ENCODE measurements around the gene SCNN1A. TPM values are rescaled to one million over a fixed set of nuclear protein-coding genes. Genes with fewer than 3 reads are reported as not detected.

SCNN1A gene
- total and polyA plus RNA-seq, 3 experiments from 2014 or later = 0.49 to 0.93 (median 0.77) TPM

- Mint-ChIP-seq H3K9me3 (no peaks in the 10 kb centered on the region), H3K4me1 (peaks cover 0 to 7% (median 3%) of the 10 kb centered on the region in 3 donors), H3K27ac (no peak overlapping the region), H3K36me3 (no peaks in the 10 kb centered on the region), H3K4me3 (no peak overlapping the region), H3K27me3 (no peaks in the 10 kb centered on the region)
- POLR2A ChIA-PET = no interaction called here
- Histone ChIP-seq H3K4me3 (ENCODE audit: low read length) (no peak overlapping the region), H3K9me3 (ENCODE audit: low read length) (no peaks in the 10 kb centered on the region), H3K36me3 (ENCODE audit: insufficient read depth, low read length) (no peaks in the 10 kb centered on the region), H3K4me1 (ENCODE audit: insufficient read depth, low read length) (no peaks in the 10 kb centered on the region), H3K27me3 (ENCODE audit: insufficient read depth, low read length, poor library complexity, severe bottlenecking) (no peaks in the 10 kb centered on the region), H3K27ac (ENCODE audit: low read depth, low read length) (no peak overlapping the region)
- CTCF ChIA-PET = interaction anchor here (1.0 to 6.6 kb wide), 4 partner anchors 10 to 27 kb away, joined by 3 to 50 read pairs (median 5); no protein-coding TSS in a partner anchor
- no peak for DNase-seq
Observed at GRCh38 chr12:6354495-6355393, 20.6 kb downstream of the SCNN1A start.

- Mint-ChIP-seq H3K4me3 (no peak overlapping the region), H3K9me3 (no peaks in the 10 kb centered on the region), H3K36me3 (no peaks in the 10 kb centered on the region), H3K27ac (peak overlapping the region in 1 of 8 donors; percentile 11), H3K27me3 (peaks cover 0 to under 1% of the 10 kb centered on the region in 2 donors), H3K4me1 (peaks cover 0 to 10% (median 4%) of the 10 kb centered on the region in 3 donors)
- no peak for DNase-seq
- Histone ChIP-seq H3K27ac (ENCODE audit: low read depth, low read length) (no peak overlapping the region), H3K9me3 (ENCODE audit: low read length) (no peaks in the 10 kb centered on the region), H3K4me3 (ENCODE audit: low read length) (no peak overlapping the region), H3K4me1 (ENCODE audit: insufficient read depth, low read length) (peaks cover 6% of the 10 kb centered on the region), H3K27me3 (ENCODE audit: insufficient read depth, low read length, poor library complexity, severe bottlenecking) (no peaks in the 10 kb centered on the region), H3K36me3 (ENCODE audit: insufficient read depth, low read length) (no peaks in the 10 kb centered on the region)
- ChIA-PET POLR2A (interaction anchor here (1.4 kb wide), 1 partner anchor 16 kb away, joined by 3 read pairs; no protein-coding TSS in a partner anchor), CTCF (no interaction called here)
Observed at GRCh38 chr12:6352193-6353173, 22.9 kb downstream of the SCNN1A start.

- Mint-ChIP-seq H3K27me3 (peaks cover 1 to 4% of the 10 kb centered on the region in 2 donors), H3K4me3 (no peak overlapping the region), H3K9me3 (no peaks in the 10 kb centered on the region), H3K36me3 (peaks cover 0 to 2% (median 0%) of the 10 kb centered on the region in 3 donors), H3K4me1 (peaks cover 7 to 19% (median 10%) of the 10 kb centered on the region in 3 donors), H3K27ac (no peak overlapping the region)
- H3K4me1 ChIP-seq (ENCODE audit: insufficient read depth, low read length) = peaks cover 14% of the 10 kb centered on the region
- no peaks in the 10 kb centered on the region for H3K36me3 ChIP-seq (ENCODE audit: insufficient read depth, low read length)
- H3K27ac ChIP-seq (ENCODE audit: low read depth, low read length) = no peak overlapping the region
- ChIA-PET POLR2A (no interaction called here), CTCF (no interaction called here)
- no peaks in the 10 kb centered on the region for H3K9me3 ChIP-seq (ENCODE audit: low read length)
- no peak overlapping the region for H3K4me3 ChIP-seq (ENCODE audit: low read length)
- DNase-seq = no peak
- no peaks in the 10 kb centered on the region for H3K27me3 ChIP-seq (ENCODE audit: insufficient read depth, low read length, poor library complexity, severe bottlenecking)
Observed at GRCh38 chr12:6351622-6352021, 23.7 kb downstream of the SCNN1A start.

GRCh38 chr12:6347367-6348338 lies 27.7 kb downstream of the SCNN1A start:
- Mint-ChIP-seq H3K4me3 (no peak overlapping the region), H3K27me3 (peaks cover 1 to 4% of the 10 kb centered on the region in 2 donors), H3K4me1 (peaks cover 34 to 44% (median 35%) of the 10 kb centered on the region in 3 donors), H3K36me3 (peaks cover 0 to 2% (median 0%) of the 10 kb centered on the region in 3 donors), H3K27ac (peak overlapping the region in 1 of 8 donors; percentile 65), H3K9me3 (no peaks in the 10 kb centered on the region)
- no peaks in the 10 kb centered on the region for H3K27me3 ChIP-seq (ENCODE audit: insufficient read depth, low read length, poor library complexity, severe bottlenecking)
- no peak for DNase-seq
- no peaks in the 10 kb centered on the region for H3K36me3 ChIP-seq (ENCODE audit: insufficient read depth, low read length)
- H3K27ac ChIP-seq (ENCODE audit: low read depth, low read length) = no peak overlapping the region
- no peak overlapping the region for H3K4me3 ChIP-seq (ENCODE audit: low read length)
- ChIA-PET POLR2A (no interaction called here), CTCF (interaction anchor here (0.6 to 6.8 kb wide), 3 partner anchors 12 to 20 kb away, joined by 3 to 58 read pairs (median 17); no protein-coding TSS in a partner anchor)
- H3K4me1 ChIP-seq (ENCODE audit: insufficient read depth, low read length) = peaks cover 45% of the 10 kb centered on the region
- H3K9me3 ChIP-seq (ENCODE audit: low read length) = no peaks in the 10 kb centered on the region

GRCh38 chr12:6346942-6347341 lies 28.4 kb downstream of the SCNN1A start:
- no peak for DNase-seq
- peaks cover 52% of the 10 kb centered on the region for H3K4me1 ChIP-seq (ENCODE audit: insufficient read depth, low read length)
- no peak overlapping the region for H3K4me3 Mint-ChIP-seq
- H3K27me3 Mint-ChIP-seq = peaks cover 1 to 4% of the 10 kb centered on the region in 2 donors
- H3K9me3 Mint-ChIP-seq = no peaks in the 10 kb centered on the region
- H3K27ac Mint-ChIP-seq = peak overlapping the region in 3 of 8 donors; percentile 55 to 91 (median 83)
- H3K27ac ChIP-seq (ENCODE audit: low read depth, low read length) = no peak overlapping the region
- CTCF ChIA-PET = interaction anchor here (3.0 to 6.8 kb wide), 3 partner anchors 12 to 21 kb away, joined by 10 to 58 read pairs (median 17); no protein-coding TSS in a partner anchor
- no peak overlapping the region for H3K4me3 ChIP-seq (ENCODE audit: low read length)
- H3K27me3 ChIP-seq (ENCODE audit: insufficient read depth, low read length, poor library complexity, severe bottlenecking) = no peaks in the 10 kb centered on the region
- POLR2A ChIA-PET = no interaction called here
- H3K36me3 Mint-ChIP-seq = peaks cover 0 to 2% (median 2%) of the 10 kb centered on the region in 3 donors
- no peaks in the 10 kb centered on the region for H3K36me3 ChIP-seq (ENCODE audit: insufficient read depth, low read length)
- H3K4me1 Mint-ChIP-seq = peaks cover 41 to 51% (median 42%) of the 10 kb centered on the region in 3 donors
- H3K9me3 ChIP-seq (ENCODE audit: low read length) = no peaks in the 10 kb centered on the region

- Mint-ChIP-seq H3K27ac (peak overlapping the region in 5 of 8 donors; percentile 83 to 95 (median 91)), H3K9me3 (no peaks in the 10 kb centered on the region), H3K27me3 (peaks cover 1 to 4% of the 10 kb centered on the region in 2 donors), H3K4me3 (peak overlapping the region; percentile 24 to 74 (median 57)), H3K36me3 (peaks cover under 1 to 8% (median 2%) of the 10 kb centered on the region in 3 donors), H3K4me1 (peaks cover 44 to 54% (median 45%) of the 10 kb centered on the region in 3 donors)
- Histone ChIP-seq H3K4me1 (ENCODE audit: insufficient read depth, low read length) (peaks cover 53% of the 10 kb centered on the region), H3K36me3 (ENCODE audit: insufficient read depth, low read length) (no peaks in the 10 kb centered on the region), H3K9me3 (ENCODE audit: low read length) (no peaks in the 10 kb centered on the region), H3K4me3 (ENCODE audit: low read length) (peak overlapping the region; percentile 11), H3K27ac (ENCODE audit: low read depth, low read length) (no peak overlapping the region), H3K27me3 (ENCODE audit: insufficient read depth, low read length, poor library complexity, severe bottlenecking) (no peaks in the 10 kb centered on the region)
- ChIA-PET POLR2A (interaction anchor here (0.8 to 1.5 kb wide), 2 partner anchors 10 to 11 kb away, joined by 4 to 5 read pairs; no protein-coding TSS in a partner anchor), CTCF (interaction anchor here (1.2 to 6.8 kb wide), 5 partner anchors 11 to 22 kb away, joined by 5 to 58 read pairs (median 10); no protein-coding TSS in a partner anchor)
- no peak for DNase-seq
Observed at GRCh38 chr12:6346235-6346832, 29.0 kb downstream of the SCNN1A start.
